ENCODE measurements around the gene STOML3. TPM values are rescaled to one million over a fixed set of nuclear protein-coding genes. Genes with fewer than 3 reads are reported as not detected.

Gene STOML3
- total RNA-seq, 4 donors from 2014 or later: not detected

DNA sequence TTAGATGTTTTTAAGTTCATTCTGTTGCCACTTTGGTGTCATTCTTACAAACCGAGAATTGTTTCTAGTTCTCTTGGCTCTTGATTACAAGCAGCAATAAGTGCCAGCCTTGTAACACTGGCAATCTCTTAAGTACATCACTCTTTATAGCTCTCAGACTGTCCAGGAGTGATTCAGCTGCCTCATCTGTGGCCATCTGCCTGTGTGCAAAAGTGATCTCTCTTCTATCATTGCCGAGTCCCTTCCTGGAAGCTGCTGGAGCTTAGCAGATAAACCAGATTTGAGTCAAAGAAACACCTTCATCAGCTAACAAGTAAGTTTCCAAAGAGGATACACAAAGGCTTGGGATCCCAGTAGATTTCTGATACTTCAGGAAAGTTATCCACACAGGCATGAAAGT lies 23.2 kb downstream of the STOML3 start:
- H3K4me3 ChIP-seq (ENCODE audit: low read depth, poor library complexity, severe bottlenecking): no peak overlapping the region
- 41 to 51% methylated on average over 2 of the region's 2 CpGs for WGBS, 2 donors
- intact Hi-C loops (cut with DNase I; ENCODE audit: low total_unique reads): no loop called here
- TF ChIP-seq, protein P1, sequence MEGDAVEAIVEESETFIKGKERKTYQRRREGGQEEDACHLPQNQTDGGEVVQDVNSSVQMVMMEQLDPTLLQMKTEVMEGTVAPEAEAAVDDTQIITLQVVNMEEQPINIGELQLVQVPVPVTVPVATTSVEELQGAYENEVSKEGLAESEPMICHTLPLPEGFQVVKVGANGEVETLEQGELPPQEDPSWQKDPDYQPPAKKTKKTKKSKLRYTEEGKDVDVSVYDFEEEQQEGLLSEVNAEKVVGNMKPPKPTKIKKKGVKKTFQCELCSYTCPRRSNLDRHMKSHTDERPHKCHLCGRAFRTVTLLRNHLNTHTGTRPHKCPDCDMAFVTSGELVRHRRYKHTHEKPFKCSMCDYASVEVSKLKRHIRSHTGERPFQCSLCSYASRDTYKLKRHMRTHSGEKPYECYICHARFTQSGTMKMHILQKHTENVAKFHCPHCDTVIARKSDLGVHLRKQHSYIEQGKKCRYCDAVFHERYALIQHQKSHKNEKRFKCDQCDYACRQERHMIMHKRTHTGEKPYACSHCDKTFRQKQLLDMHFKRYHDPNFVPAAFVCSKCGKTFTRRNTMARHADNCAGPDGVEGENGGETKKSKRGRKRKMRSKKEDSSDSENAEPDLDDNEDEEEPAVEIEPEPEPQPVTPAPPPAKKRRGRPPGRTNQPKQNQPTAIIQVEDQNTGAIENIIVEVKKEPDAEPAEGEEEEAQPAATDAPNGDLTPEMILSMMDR (IDR thresholded peaks at IDR 0.05): no peak
- no peak for TF ChIP-seq POLR2A (IDR thresholded peaks at IDR 0.05)
- DNase-seq (ENCODE audit: low spot score in 2 of 2): no peak

DNA sequence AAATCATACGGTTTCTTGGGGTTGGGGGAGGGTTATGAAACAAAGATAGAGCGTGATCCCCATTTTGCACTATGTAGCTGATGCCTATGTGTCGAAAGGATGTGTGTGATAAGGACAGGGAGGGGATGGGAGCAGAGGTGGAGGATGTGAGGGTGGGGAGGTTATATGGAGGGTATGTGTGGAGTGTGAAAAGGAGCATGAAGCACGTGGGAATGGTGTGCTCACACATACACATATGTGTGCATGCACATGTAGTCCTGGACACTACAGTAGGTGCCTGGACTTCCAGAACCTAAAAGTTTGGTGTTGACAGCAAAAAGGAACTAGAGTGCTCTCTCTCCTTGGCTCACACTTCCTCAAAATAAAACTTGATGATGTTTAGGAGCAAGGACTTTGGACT lies 25.4 kb downstream of the STOML3 start:
- no peak overlapping the region for H3K4me3 ChIP-seq (ENCODE audit: low read depth, poor library complexity, severe bottlenecking)
- WGBS, 2 donors: 84 to 88% methylated on average over 4 of the region's 4 CpGs
- no peak for TF ChIP-seq POLR2A (IDR thresholded peaks at IDR 0.05)
- no peak for DNase-seq (ENCODE audit: low spot score in 2 of 2)
- intact Hi-C loops (cut with DNase I; ENCODE audit: low total_unique reads): no loop called here

DNA sequence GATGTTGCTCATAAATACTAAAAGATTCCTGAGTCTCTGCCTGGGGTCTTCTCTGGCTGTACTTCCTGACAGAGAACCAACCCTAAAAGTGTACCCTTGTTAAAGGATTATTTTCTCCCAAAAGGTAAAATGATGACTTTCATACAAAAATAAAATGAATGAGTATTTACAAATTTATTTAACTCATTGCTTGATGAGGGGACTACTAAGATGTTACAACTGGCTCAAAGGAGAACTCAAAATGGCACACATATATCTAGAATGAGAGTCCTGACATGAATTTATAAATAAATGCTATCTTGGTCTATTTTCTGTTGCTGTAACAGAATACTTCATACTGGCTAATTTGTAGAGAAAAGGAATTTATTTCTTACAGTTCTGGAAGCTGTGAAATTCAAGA lies 30.5 kb downstream of the STOML3 start:
- H3K4me3 ChIP-seq (ENCODE audit: low read depth, poor library complexity, severe bottlenecking): no peak overlapping the region
- TF ChIP-seq POLR2A (IDR thresholded peaks at IDR 0.05): no peak
- TF ChIP-seq, protein P1 (IDR thresholded peaks at IDR 0.05): no peak
- DNase-seq (ENCODE audit: low spot score in 2 of 2): no peak
- intact Hi-C loops (cut with DNase I; ENCODE audit: low total_unique reads): no loop called here

DNA sequence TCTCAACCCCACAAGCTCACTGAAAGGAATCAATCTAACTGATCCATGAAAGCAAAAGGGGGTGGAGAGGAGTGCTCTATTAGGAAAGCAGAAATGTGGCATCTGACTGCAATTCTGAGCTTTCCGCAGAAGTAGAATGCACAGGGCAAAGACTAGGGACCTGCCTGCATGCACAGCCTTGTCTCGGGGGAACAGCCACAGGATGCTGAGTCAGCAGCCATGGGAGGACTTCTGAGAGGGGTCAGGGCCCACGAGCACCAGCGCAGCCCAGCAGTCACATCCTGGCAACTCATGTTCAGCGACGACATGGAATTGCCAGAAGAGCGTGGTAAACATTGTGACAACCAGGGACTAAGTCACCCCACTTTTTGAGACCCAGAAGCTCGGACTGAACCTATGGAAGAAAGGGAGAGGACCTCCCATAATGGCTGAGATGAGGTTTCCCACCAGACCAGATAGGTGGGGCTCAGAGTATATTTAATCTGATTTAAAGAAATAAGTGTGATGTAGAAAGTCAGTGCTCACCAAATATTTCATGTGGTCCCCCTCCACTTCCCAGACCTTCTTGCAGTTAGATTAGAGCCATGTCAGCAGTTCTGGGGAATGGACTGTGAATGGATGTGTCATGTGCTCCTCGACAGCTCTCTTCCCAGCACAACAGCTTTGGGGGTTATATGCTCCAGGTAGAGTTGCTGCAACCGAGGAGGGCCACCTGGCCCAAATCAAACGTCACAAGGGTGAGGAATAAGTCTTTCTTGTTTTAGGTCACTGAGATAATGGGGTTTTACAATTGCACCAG lies 32.6 kb downstream of the STOML3 start:
- 84 to 89% methylated on average over 10 to 11 of the region's 11 CpGs for WGBS, 2 donors
- TF ChIP-seq, protein P1 (IDR thresholded peaks at IDR 0.05): no peak
- TF ChIP-seq POLR2A (IDR thresholded peaks at IDR 0.05): no peak
- intact Hi-C loops (cut with DNase I; ENCODE audit: low total_unique reads): no loop called here
- no peak overlapping the region for H3K4me3 ChIP-seq (ENCODE audit: low read depth, poor library complexity, severe bottlenecking)
- DNase-seq (ENCODE audit: low spot score in 2 of 2): no peak

DNA sequence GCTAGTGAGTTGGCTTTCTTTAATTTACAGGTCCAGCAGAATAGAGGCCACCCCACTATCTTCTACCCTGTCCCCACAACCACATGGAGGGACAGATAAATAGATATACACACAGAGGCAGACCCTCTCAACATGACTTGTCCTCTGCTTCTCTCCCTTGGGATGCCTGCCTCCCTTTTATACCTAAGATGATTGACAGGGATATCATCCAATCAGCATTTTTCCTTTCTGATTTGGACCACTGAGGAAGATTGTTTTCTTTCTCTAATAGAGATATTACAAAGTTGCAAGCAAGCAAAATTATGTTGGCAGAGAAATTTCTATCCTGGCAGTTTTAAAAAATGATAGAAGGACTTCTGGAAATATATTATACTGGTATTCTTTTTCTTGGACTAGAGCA lies 35.8 kb downstream of the STOML3 start:
- TF ChIP-seq, protein P1 (IDR thresholded peaks at IDR 0.05): no peak
- intact Hi-C loops (cut with DNase I; ENCODE audit: low total_unique reads): no loop called here
- no peak for DNase-seq (ENCODE audit: low spot score in 2 of 2)
- no peak overlapping the region for H3K4me3 ChIP-seq (ENCODE audit: low read depth, poor library complexity, severe bottlenecking)

DNA sequence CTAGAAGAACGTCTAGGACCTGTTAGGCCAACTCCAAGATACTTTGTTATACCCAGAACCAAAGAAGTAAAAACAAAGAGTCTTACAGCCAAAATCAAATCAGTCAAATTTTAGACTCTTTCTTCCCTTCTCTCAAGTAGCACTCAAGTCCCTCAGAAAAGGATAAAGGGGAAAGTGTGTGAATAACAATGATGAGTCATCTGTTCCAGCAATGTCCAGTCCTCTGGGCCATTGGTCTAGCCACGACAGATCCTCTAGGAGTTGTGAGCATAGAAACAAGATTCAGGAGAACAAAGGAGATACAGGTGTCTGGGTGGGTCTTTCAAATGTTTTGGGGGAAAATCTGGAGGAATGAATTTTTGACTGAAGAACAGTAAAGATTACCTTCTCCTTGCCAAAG lies 36.3 kb downstream of the STOML3 start:
- DNase-seq (ENCODE audit: low spot score in 2 of 2): no peak
- H3K4me3 ChIP-seq (ENCODE audit: low read depth, poor library complexity, severe bottlenecking): no peak overlapping the region
- no peak for TF ChIP-seq POLR2A (IDR thresholded peaks at IDR 0.05)
- TF ChIP-seq, protein P1 (IDR thresholded peaks at IDR 0.05): no peak
- intact Hi-C loops (cut with DNase I; ENCODE audit: low total_unique reads): no loop called here
- WGBS, 2 donors: 51 to 57% methylated on average over 2 of the region's 2 CpGs

Data from lower leg skin (tissue), 4 donors.